Activated naive CD8-positive, alpha-beta T cell (primary cell): Measurements from ENCODE around the gene FAM168A.
"Not testable (repeated sequence)": the region's sequence is repeated elsewhere in the genome, so short reads cannot be mapped to it uniquely, and the experiment has no call there.

ENCODE experiments used
- H3K27ac Mint-ChIP-seq: one replicate; pipeline ENCODE4 v1.8.0; 2021; ENCODE audit warnings: mixed read lengths
- H3K27me3 Mint-ChIP-seq: one replicate; pipeline ENCODE4 v1.8.0; 2021; ENCODE audit warnings: mixed read lengths
- H3K36me3 Mint-ChIP-seq: one replicate; pipeline ENCODE4 v1.8.0; 2021; ENCODE audit warnings: mixed read lengths
- H3K4me1 Mint-ChIP-seq: one replicate; pipeline ENCODE4 v1.8.0; 2021; ENCODE audit warnings: low read depth, mixed read lengths
- H3K4me3 Mint-ChIP-seq: one replicate; pipeline ENCODE4 v1.8.0; 2021; ENCODE audit warnings: mild to moderate bottlenecking, mixed read lengths
- H3K9me3 Mint-ChIP-seq: one replicate; pipeline ENCODE4 v1.8.0; 2021; ENCODE audit warnings: low read depth, mixed read lengths

The FAM168A gene

GRCh38 chr11:73465871-73466270 lies 132.0 kb downstream of the FAM168A start:
- no peak overlapping the region for H3K4me3 Mint-ChIP-seq
- no peak overlapping the region for H3K27ac Mint-ChIP-seq
- H3K36me3 Mint-ChIP-seq: peaks cover 11% of the 10 kb centered on the region
- H3K4me1 Mint-ChIP-seq: no peaks in the 10 kb centered on the region
- no peaks in the 10 kb centered on the region for H3K9me3 Mint-ChIP-seq
- H3K27me3 Mint-ChIP-seq: no peaks in the 10 kb centered on the region

GRCh38 chr11:73465023-73465675 lies 132.8 kb downstream of the FAM168A start:
- Mint-ChIP-seq H3K9me3 (no peaks in the 10 kb centered on the region), H3K27ac (no peak overlapping the region), H3K4me1 (no peaks in the 10 kb centered on the region), H3K4me3 (no peak overlapping the region), H3K36me3 (peaks cover 9% of the 10 kb centered on the region), H3K27me3 (no peaks in the 10 kb centered on the region)

- no peaks in the 10 kb centered on the region for H3K9me3 Mint-ChIP-seq
- H3K4me3 Mint-ChIP-seq: no peak overlapping the region
- H3K27me3 Mint-ChIP-seq: no peaks in the 10 kb centered on the region
- peaks cover 9% of the 10 kb centered on the region for H3K36me3 Mint-ChIP-seq
- H3K27ac Mint-ChIP-seq: no peak overlapping the region
- no peaks in the 10 kb centered on the region for H3K4me1 Mint-ChIP-seq
Observed at GRCh38 chr11:73464347-73464746, 133.6 kb downstream of the FAM168A start.

GRCh38 chr11:73463359-73463758 lies 134.6 kb downstream of the FAM168A start:
- Mint-ChIP-seq H3K4me3 (no peak overlapping the region), H3K9me3 (no peaks in the 10 kb centered on the region), H3K4me1 (no peaks in the 10 kb centered on the region), H3K36me3 (peaks cover 9% of the 10 kb centered on the region), H3K27me3 (no peaks in the 10 kb centered on the region), H3K27ac (no peak overlapping the region)

- Mint-ChIP-seq H3K4me3 (no peak overlapping the region), H3K4me1 (no peaks in the 10 kb centered on the region), H3K27me3 (no peaks in the 10 kb centered on the region), H3K9me3 (no peaks in the 10 kb centered on the region), H3K36me3 (peaks cover 9% of the 10 kb centered on the region), H3K27ac (no peak overlapping the region)
Observed at GRCh38 chr11:73461964-73462363, 135.9 kb downstream of the FAM168A start.

- Mint-ChIP-seq H3K27me3 (no peaks in the 10 kb centered on the region), H3K4me1 (no peaks in the 10 kb centered on the region), H3K4me3 (no peak overlapping the region), H3K27ac (no peak overlapping the region), H3K9me3 (no peaks in the 10 kb centered on the region), H3K36me3 (peaks cover 6% of the 10 kb centered on the region)
Observed at GRCh38 chr11:73461335-73461840, 136.5 kb downstream of the FAM168A start.

GRCh38 chr11:73458201-73458600 lies 139.7 kb downstream of the FAM168A start:
- Mint-ChIP-seq H3K4me1 (peaks cover 2% of the 10 kb centered on the region), H3K27me3 (no peaks in the 10 kb centered on the region), H3K27ac (no peak overlapping the region), H3K36me3 (peaks cover 7% of the 10 kb centered on the region), H3K9me3 (no peaks in the 10 kb centered on the region), H3K4me3 (no peak overlapping the region)

GRCh38 chr11:73454987-73455386 lies 142.9 kb downstream of the FAM168A start:
- no peaks in the 10 kb centered on the region for H3K9me3 Mint-ChIP-seq
- H3K4me3 Mint-ChIP-seq: no peak overlapping the region
- H3K27ac Mint-ChIP-seq: no peak overlapping the region
- H3K36me3 Mint-ChIP-seq: peaks cover 5% of the 10 kb centered on the region
- H3K27me3 Mint-ChIP-seq: no peaks in the 10 kb centered on the region
- peaks cover 2% of the 10 kb centered on the region for H3K4me1 Mint-ChIP-seq

GRCh38 chr11:73453562-73453961 lies 144.3 kb downstream of the FAM168A start:
- Mint-ChIP-seq H3K4me1 (peaks cover 2% of the 10 kb centered on the region), H3K27ac (no peak overlapping the region), H3K9me3 (no peaks in the 10 kb centered on the region), H3K4me3 (no peak overlapping the region), H3K36me3 (peaks cover 7% of the 10 kb centered on the region), H3K27me3 (no peaks in the 10 kb centered on the region)

GRCh38 chr11:73452726-73453125 lies 145.2 kb downstream of the FAM168A start:
- peaks cover 7% of the 10 kb centered on the region for H3K36me3 Mint-ChIP-seq
- H3K27me3 Mint-ChIP-seq: no peaks in the 10 kb centered on the region
- peaks cover 2% of the 10 kb centered on the region for H3K4me1 Mint-ChIP-seq
- no peak overlapping the region for H3K27ac Mint-ChIP-seq
- no peak overlapping the region for H3K4me3 Mint-ChIP-seq
- H3K9me3 Mint-ChIP-seq: no peaks in the 10 kb centered on the region

GRCh38 chr11:73451896-73452295 lies 146.0 kb downstream of the FAM168A start:
- H3K27ac Mint-ChIP-seq: no peak overlapping the region
- H3K9me3 Mint-ChIP-seq: no peaks in the 10 kb centered on the region
- peaks cover 9% of the 10 kb centered on the region for H3K36me3 Mint-ChIP-seq
- H3K4me1 Mint-ChIP-seq: peaks cover 4% of the 10 kb centered on the region
- H3K27me3 Mint-ChIP-seq: no peaks in the 10 kb centered on the region
- H3K4me3 Mint-ChIP-seq: no peak overlapping the region

GRCh38 chr11:73446766-73447165 lies 151.1 kb downstream of the FAM168A start:
- H3K4me1 Mint-ChIP-seq: peaks cover 6% of the 10 kb centered on the region
- H3K9me3 Mint-ChIP-seq: no peaks in the 10 kb centered on the region
- H3K27ac Mint-ChIP-seq: no peak overlapping the region
- no peaks in the 10 kb centered on the region for H3K27me3 Mint-ChIP-seq
- peaks cover 5% of the 10 kb centered on the region for H3K36me3 Mint-ChIP-seq
- H3K4me3 Mint-ChIP-seq: no peak overlapping the region

- H3K36me3 Mint-ChIP-seq: peaks cover 8% of the 10 kb centered on the region
- no peak overlapping the region for H3K4me3 Mint-ChIP-seq
- H3K27ac Mint-ChIP-seq: no peak overlapping the region
Observed at GRCh38 chr11:73445980-73446379, 151.9 kb downstream of the FAM168A start.

GRCh38 chr11:73439002-73439843 lies 158.7 kb downstream of the FAM168A start:
- peaks cover 9% of the 10 kb centered on the region for H3K36me3 Mint-ChIP-seq
- H3K4me1 Mint-ChIP-seq: no peaks in the 10 kb centered on the region
- no peak overlapping the region for H3K4me3 Mint-ChIP-seq
- H3K27ac Mint-ChIP-seq: no peak overlapping the region
- H3K27me3 Mint-ChIP-seq: no peaks in the 10 kb centered on the region
- no peaks in the 10 kb centered on the region for H3K9me3 Mint-ChIP-seq

More at GRCh38 chr11:73445980-73446379, 151.9 kb downstream of the FAM168A start:
- Mint-ChIP-seq H3K27me3 (no peaks in the 10 kb centered on the region), H3K9me3 (no peaks in the 10 kb centered on the region), H3K4me1 (peaks cover 6% of the 10 kb centered on the region)

GRCh38 chr11:73436859-73437258 lies 161.1 kb downstream of the FAM168A start:
- not testable (repeated sequence) for H3K4me1 Mint-ChIP-seq, H3K9me3 Mint-ChIP-seq, H3K4me3 Mint-ChIP-seq, H3K27me3 Mint-ChIP-seq, H3K36me3 Mint-ChIP-seq, H3K27ac Mint-ChIP-seq
